GM18526 (cell line): ENCODE results near the gene CELF2.

Source experiments
- POLR2A ChIP-seq: IDR thresholded peaks from 3 replicates; pipeline ENCODE4 v1.6.1; 2011; ENCODE audit not compliant: insufficient read length; ENCODE audit errors: extremely low read depth

The CELF2 gene

DNA sequence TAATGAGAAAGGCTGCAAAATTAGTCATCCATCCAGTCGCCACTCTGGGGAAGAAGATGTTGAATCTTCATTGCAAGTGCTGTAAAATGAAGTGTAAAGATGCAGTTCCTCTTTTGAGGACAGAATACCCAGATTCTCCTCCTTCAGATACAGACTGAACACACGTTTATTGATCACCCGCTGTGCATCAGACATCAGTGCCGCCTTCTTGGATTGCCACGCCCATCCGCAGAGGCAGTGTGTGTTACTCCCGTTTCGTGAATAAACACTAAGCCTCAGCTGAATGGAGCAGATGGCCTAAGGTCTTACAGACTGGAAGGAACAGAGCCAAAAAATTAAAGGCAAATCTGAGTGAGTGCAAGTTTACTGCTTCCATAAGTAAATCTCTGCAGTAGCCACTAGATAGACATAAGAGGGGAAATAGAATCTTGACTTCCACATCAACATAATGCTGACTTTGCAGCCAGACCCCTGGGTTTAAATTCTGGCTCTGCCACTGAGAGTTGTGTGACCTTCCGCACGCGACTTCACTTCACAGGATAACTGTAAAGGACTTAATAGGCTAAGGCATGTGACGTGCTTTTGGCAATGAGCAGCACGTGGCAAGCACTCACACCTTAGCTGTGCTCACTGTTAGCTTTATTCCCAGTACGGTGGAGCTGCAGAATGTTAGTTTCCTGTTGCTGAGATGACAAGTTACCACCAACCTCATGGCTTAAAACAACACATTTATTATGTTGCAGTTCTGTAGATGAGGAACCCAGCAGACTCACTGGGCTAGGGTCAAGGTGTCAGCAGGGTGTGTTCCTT, 285.9 kb downstream of the CELF2 start:
- no peak for TF ChIP-seq POLR2A

DNA sequence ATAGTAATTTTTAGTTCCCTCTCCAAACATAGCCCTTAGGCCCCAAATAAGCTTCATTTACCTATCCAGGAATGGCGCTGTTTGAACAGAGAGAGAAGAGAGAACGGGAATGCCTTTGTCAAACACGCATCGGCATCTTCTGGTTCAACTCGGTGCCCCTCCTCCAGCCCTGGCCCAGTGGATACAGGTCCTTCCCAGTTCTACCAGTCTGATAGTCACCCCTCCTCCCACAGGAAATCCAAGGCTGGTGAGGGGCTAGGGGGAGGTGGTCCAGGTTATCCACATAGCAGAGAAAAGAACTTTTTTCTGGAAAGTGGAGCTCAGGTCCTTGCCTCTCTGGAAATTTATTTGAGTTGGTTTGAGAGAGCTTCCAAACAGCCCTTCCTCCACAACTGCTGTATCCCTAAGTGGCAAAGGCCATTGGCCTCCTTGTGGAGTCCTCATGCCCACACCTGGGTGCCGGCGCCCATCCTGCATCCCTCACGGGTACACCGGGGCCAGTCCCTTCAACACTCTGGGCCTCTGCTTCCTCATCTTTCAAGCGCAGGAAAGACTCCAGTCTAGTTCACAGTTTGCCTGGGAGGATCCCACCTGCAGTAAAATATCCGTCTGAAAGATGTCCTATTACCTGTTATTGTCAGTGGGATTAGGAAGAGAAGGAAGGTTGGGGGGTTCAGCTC, 287.4 kb downstream of the CELF2 start:
- no peak for TF ChIP-seq POLR2A

DNA sequence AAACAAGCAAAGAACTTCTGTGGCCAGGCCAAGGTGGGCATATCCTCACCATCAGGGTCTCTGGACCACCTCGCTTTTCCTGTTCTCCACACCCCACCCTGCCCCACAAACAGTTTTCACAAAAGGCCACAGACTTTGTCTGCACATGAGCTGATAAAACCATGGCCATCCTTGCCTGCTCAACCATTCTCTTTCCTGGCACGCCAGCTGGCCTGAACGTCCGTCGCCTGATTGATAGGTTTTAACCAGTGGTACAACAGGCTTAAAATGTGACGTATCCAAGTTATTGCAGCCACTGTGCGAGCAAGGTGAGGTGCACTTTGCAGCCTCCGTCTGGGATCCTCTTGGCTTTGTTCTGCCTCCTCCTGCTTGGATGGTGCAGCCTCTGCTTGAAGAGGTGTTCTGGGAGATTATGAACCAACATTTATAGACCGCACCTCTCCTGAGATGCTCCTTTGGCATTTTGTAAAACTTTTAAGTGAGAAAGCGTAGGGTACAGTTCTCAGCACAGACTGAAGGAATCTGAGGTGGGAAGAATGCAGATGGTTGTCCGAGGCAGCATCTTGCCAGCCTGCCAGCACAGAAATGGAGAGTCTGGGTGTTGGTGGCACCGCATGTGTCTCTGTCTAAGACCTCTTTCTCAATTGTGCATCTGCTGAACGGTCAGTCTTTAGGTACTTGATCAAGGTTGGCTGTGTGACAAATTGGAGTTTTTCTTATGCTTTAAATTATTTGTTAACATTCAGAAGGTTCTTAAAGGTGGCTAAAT, 288.3 kb downstream of the CELF2 start:
- no peak for TF ChIP-seq POLR2A

GRCh38 chr10:11307004-11307403, 289.3 kb downstream of the CELF2 start:
- TF ChIP-seq POLR2A: no peak

DNA sequence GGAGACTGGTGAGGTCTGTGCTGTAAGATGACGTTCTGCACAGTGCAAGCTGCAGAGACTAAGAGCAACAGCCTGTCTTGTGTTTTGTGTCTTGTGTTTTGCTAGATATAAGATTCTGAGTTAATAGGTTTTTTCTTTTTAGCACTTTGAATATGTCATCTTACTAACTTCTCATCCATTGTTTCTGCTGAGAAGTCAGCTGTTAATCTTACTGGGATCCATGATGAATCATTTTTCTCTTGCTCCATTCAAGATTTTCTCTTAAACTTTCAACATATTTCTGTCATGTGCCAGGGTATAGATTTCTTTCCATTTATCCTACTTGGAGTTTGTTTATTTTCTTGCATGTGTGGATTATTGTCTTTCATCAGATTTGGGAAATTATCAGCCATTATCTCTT, 290.3 kb downstream of the CELF2 start:
- no peak for TF ChIP-seq POLR2A

GRCh38 chr10:11311027-11311426, 293.4 kb downstream of the CELF2 start:
- no peak for TF ChIP-seq POLR2A

GRCh38 chr10:11313463-11313862, 295.8 kb downstream of the CELF2 start:
- TF ChIP-seq POLR2A: no peak

DNA sequence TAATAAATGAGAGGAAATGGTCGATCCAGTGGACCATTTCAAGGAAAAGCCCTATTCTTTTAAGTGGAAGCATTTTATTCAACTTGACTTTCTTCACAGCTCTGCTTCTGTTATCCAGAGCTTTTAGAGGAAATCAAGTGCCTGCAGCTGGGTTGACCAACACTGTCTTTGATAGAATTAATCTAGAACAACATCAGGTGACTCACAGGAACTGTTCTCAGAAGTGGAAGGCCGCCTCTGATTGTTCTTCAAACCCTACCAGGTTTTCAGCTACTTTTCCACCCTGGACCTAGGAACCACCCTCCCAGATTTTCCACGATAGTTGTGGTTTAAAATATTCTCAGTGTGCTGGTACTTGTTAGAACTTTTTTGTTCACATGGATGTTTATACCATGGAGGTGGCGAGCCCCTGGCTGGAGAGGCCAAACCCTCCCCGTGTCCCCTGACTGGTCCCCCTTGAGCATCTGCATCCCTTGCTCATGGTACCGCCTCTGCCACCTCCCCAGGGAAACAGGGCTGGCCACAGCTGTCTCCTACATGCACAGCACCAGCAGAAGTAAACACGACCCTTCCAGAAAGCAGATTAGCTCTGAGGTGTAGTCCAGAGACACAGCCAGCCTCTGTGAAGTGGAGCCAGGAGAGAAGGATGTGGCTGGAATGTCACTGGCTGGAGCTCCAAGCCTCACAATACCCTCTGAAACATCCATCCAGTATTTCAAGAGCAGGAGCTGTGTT, 300.4 kb downstream of the CELF2 start:
- TF ChIP-seq POLR2A: no peak

DNA sequence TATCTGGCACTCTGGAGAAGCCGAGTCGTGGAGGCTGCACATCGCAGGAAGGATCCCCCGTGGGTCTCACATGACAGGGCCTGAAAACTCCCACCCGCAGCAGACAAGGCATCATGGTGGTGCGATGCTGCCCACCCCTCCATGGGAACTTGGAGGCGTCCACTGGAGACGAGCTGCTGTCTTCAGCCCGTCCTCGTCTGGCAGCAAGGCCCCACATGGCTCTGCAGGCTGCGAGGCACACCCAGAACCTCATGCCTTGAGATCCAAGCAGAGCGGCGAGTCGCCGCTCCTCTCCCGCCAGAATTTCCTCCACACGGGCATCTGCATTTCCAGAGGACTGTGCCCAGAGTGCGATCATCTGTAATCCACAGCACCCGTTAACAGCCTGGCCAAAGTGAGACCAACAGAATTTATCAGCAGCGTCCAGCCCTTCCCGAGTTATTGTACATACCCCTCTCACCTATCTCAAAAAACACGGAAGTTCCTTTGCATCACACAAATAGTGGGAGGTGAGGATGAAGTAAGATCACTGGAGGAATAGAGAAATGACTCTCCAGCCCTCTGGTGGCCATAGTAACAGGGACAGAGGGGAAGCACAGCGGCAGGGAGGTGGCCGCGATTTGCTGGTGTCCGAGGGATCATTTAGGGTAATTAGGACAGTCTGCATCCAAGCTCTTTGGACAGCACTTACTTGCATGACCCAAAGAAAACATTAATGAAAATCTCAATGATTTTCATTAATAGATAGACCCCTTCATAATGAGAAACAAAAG, 301.3 kb downstream of the CELF2 start:
- TF ChIP-seq POLR2A: no peak

GRCh38 chr10:11319990-11320602, 302.4 kb downstream of the CELF2 start:
- no peak for TF ChIP-seq POLR2A

GRCh38 chr10:11320809-11321520, 303.3 kb downstream of the CELF2 start:
- no peak for TF ChIP-seq POLR2A

DNA sequence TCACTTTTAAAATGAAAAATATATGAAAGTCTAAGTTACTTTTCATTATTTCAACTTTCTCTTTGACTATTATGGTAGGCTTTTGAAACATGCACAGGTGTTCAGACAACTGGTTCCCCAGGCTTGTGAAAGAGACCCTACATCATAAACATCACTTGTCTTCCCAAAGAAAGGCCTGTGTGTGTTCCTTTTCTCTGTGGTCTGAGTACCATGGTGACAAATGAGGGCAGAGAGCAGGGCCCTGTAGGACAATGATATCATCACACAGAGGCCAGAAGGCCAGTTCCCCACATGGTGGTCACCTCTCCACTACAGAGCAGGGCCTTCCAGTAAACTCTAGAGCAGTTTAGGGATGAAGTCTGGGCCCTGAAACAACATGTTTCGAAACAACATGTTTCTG, 305.0 kb downstream of the CELF2 start:
- no peak for TF ChIP-seq POLR2A

- TF ChIP-seq POLR2A: no peak
These were observed 307.2 kb downstream of the CELF2 start for GRCh38 chr10:11324761-11325321.

GRCh38 chr10:11325817-11326216, 308.1 kb downstream of the CELF2 start:
- TF ChIP-seq POLR2A: no peak

GRCh38 chr10:11326241-11326640, 308.6 kb downstream of the CELF2 start:
- TF ChIP-seq POLR2A: no peak
